NCI-H146 treated with DMSO at 0.1 percent for 48 hours (cell line): ENCODE data around the gene PGC.

Experiments
- DNase-seq: peaks from one replicate; lab custom pipeline; 2025; ENCODE audit not compliant: unreplicated experiment; lab: John Stamatoyannopoulos, UW

PGC gene

GRCh38 chr6:41732591-41733359 lies 14.4 kb downstream of the PGC start:
- peak; percentile 97 for DNase-seq

- no peak for DNase-seq
Measured at GRCh38 chr6:41732149-41732548, 15.0 kb downstream of the PGC start.

- DNase-seq: no peak
Measured at GRCh38 chr6:41731561-41732086, 15.6 kb downstream of the PGC start.

- DNase-seq: no peak
Measured at GRCh38 chr6:41730531-41731436, 16.4 kb downstream of the PGC start.

- no peak for DNase-seq
Measured at GRCh38 chr6:41729624-41730023, 17.6 kb downstream of the PGC start.

GRCh38 chr6:41728954-41729353 lies 18.2 kb downstream of the PGC start:
- DNase-seq: no peak

GRCh38 chr6:41728073-41728936 lies 18.9 kb downstream of the PGC start:
- DNase-seq: peak; percentile 100

- DNase-seq: no peak
Measured at GRCh38 chr6:41727705-41728072, 19.5 kb downstream of the PGC start.

GRCh38 chr6:41726876-41727275 lies 20.3 kb downstream of the PGC start:
- no peak for DNase-seq

- DNase-seq: no peak
Measured at GRCh38 chr6:41724586-41725501, 22.4 kb downstream of the PGC start.

- DNase-seq: no peak
Measured at GRCh38 chr6:41724228-41724580, 23.0 kb downstream of the PGC start.

- DNase-seq: no peak
Measured at GRCh38 chr6:41723530-41724227, 23.5 kb downstream of the PGC start.

- DNase-seq: no peak
Measured at GRCh38 chr6:41722969-41723529, 24.1 kb downstream of the PGC start.

- no peak for DNase-seq
Measured at GRCh38 chr6:41721414-41721813, 25.8 kb downstream of the PGC start.

GRCh38 chr6:41720783-41721182 lies 26.4 kb downstream of the PGC start:
- no peak for DNase-seq

- DNase-seq: no peak
Measured at GRCh38 chr6:41720262-41720620, 27.0 kb downstream of the PGC start.

- DNase-seq: no peak
Measured at GRCh38 chr6:41719436-41720261, 27.5 kb downstream of the PGC start.

- no peak for DNase-seq
Measured at GRCh38 chr6:41718828-41719227, 28.4 kb downstream of the PGC start.
